DMS79 (cell line): Measurements from ENCODE around the gene NOC2L.
"Not testable (repeated sequence)": the region's sequence is repeated elsewhere in the genome, so short reads cannot be mapped to it uniquely, and the experiment has no call there.

Experiments used
- DNase-seq: peaks from one replicate; lab custom pipeline; 2025; lab: John Stamatoyannopoulos, UW

Gene NOC2L

GRCh38 chr1:904310-904950 lies 54.6 kb downstream of the NOC2L start:
- peak; percentile 59 for DNase-seq

- DNase-seq, result no peak
Observed at GRCh38 chr1:903721-904271, 55.3 kb downstream of the NOC2L start.

GRCh38 chr1:903305-903704 lies 55.8 kb downstream of the NOC2L start:
- DNase-seq, result no peak

- no peak for DNase-seq
Observed at GRCh38 chr1:902802-903201, 56.3 kb downstream of the NOC2L start.

GRCh38 chr1:901108-901859 lies 57.8 kb downstream of the NOC2L start:
- DNase-seq, result no peak

- DNase-seq, result no peak
Observed at GRCh38 chr1:899636-900317, 59.3 kb downstream of the NOC2L start.

GRCh38 chr1:897951-898350 lies 61.1 kb downstream of the NOC2L start:
- not testable (repeated sequence) for DNase-seq

- no peak for DNase-seq
Observed at GRCh38 chr1:897226-897625, 61.8 kb downstream of the NOC2L start.
